AG10803 (cell line): ENCODE data around the gene LIG1.

Experiments used
- DNase-seq: peaks from one replicate; pipeline ENCODE4 v3.0.0; 2010; ENCODE audit warnings: low read depth
- H3K4me3 ChIP-seq: 2 replicates; pipeline ENCODE4 v1.5.1; 2011; ENCODE audit warnings: mild to moderate bottlenecking, low read length, control low read depth
- CTCF ChIP-seq: conservative IDR thresholded peaks from 2 replicates; pipeline ENCODE4 v1.5.1; 2011; ENCODE audit warnings: mild to moderate bottlenecking, low read length, control low read depth, inconsistent platforms

Gene LIG1

GRCh38 chr19:48169939-48170803, at the start of gene LIG1, which contains the start of gene ZSWIM9:
Gene LIG1, minus strand, starts transcription at chr19:48170344. Its CDS starts 4,778 bp downstream, at chr19:48165566.
Gene ZSWIM9, plus strand, starts transcription at chr19:48170680. Its CDS starts 1,123 bp downstream, at chr19:48171803.
- peak; percentile 94 for DNase-seq
- TF ChIP-seq CTCF, result peak; percentile 18
- H3K4me3 ChIP-seq, result peak within 1 kb of the TSS; percentile 90

DNA sequence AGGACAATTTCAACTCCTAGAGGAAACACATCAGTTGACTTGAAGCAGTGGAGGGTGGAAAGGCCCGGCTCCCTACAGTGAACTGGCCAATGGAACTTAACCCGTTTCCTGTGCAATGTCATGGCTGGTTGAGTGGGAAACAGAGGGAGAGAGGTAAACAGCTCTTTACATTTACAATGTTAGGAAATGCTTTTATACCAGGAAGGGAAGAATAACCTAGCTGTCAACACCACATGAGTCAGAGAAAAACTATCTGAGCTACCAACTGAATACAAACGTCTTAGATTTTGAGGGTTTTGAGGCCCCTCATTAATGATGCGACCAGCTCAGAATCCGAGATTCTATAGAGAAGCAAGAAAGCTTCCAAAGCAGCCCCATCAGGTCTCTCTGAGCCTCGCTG, 48.9 kb upstream of the LIG1 start:
- TF ChIP-seq CTCF, result no peak
- H3K4me3 ChIP-seq, result no peak overlapping the region
- peak; percentile 4 for DNase-seq

GRCh38 chr19:48216933-48217332, 46.8 kb upstream of the LIG1 start:
- no peak for DNase-seq
- H3K4me3 ChIP-seq, result no peak overlapping the region
- peak; percentile 8; the same call in 1 of the 2 replicates for TF ChIP-seq CTCF

GRCh38 chr19:48213959-48214358, 43.8 kb upstream of the LIG1 start:
- no peak for TF ChIP-seq CTCF
- DNase-seq, result no peak
- no peak overlapping the region for H3K4me3 ChIP-seq

DNA sequence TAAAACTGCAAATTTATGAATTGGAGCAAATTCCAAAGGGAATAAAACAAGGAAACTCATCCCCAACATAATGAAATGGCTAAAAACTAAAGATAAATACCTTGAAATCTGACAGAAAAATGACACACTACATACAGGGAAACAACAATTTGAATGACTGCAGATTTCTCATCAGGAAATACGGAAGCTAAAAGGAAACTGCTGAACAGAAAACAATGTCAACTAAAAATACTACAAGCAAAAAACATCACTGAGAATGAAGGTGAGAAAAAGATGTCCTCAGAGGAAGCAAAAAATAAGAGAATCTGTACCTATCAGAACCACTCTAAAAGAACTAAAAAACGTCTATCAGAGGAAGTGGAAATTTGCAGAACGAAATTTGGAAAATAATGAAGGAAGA, 39.9 kb upstream of the LIG1 start:
- no peak overlapping the region for H3K4me3 ChIP-seq
- DNase-seq, result no peak
- TF ChIP-seq CTCF, result no peak

GRCh38 chr19:48206397-48207093, 36.4 kb upstream of the LIG1 start:
- DNase-seq, result no peak
- no peak overlapping the region for H3K4me3 ChIP-seq
- TF ChIP-seq CTCF, result no peak
